NCI-H146 treated with DMSO at 0.1 percent for 48 hours (cell line): ENCODE measurements around the gene IL36RN.

ENCODE experiments used
- DNase-seq: peaks from one replicate; lab custom pipeline; 2025; ENCODE audit not compliant: unreplicated experiment; lab: John Stamatoyannopoulos, UW

The IL36RN gene

GRCh38 chr2:113046465-113046864, 12.5 kb upstream of the IL36RN start:
- DNase-seq = no peak

GRCh38 chr2:113050921-113051895, 7.8 kb upstream of the IL36RN start:
- no peak for DNase-seq

- DNase-seq = no peak
Measured at GRCh38 chr2:113052396-113052917, 6.5 kb upstream of the IL36RN start, which contains the start of gene IL36B. Gene IL36B, minus strand, starts transcription at chr2:113052867.

GRCh38 chr2:113053666-113054065, 5.3 kb upstream of the IL36RN start:
- DNase-seq = no peak

GRCh38 chr2:113054066-113054465, 4.9 kb upstream of the IL36RN start:
- no peak for DNase-seq

GRCh38 chr2:113056521-113056920, 2.5 kb upstream of the IL36RN start:
- DNase-seq = no peak

GRCh38 chr2:113057117-113057516, 1.9 kb upstream of the IL36RN start:
- DNase-seq = no peak

GRCh38 chr2:113058411-113058994, 495 bp upstream of the IL36RN start:
- DNase-seq = no peak

GRCh38 chr2:113060396-113060795, 1.4 kb downstream of the IL36RN start:
- DNase-seq = no peak

- no peak for DNase-seq
Measured at GRCh38 chr2:113060796-113061195, 1.8 kb downstream of the IL36RN start.

GRCh38 chr2:113061241-113061640, 2.2 kb downstream of the IL36RN start:
- DNase-seq = no peak

GRCh38 chr2:113061896-113062770, 3.1 kb downstream of the IL36RN start:
- DNase-seq = no peak

- DNase-seq = no peak
Measured at GRCh38 chr2:113064281-113064680, 5.3 kb downstream of the IL36RN start.

- DNase-seq = no peak
Measured at GRCh38 chr2:113064898-113065297, 5.9 kb downstream of the IL36RN start.

- DNase-seq = no peak
Measured at GRCh38 chr2:113067681-113068080, 8.7 kb downstream of the IL36RN start, which contains the start of gene IL1F10. Gene IL1F10, plus strand, starts transcription at chr2:113067970. Its CDS starts 4,769 bp downstream, at chr2:113072739.

GRCh38 chr2:113068249-113068648, 9.3 kb downstream of the IL36RN start:
- no peak for DNase-seq

- no peak for DNase-seq
Measured at GRCh38 chr2:113068706-113069485, 9.9 kb downstream of the IL36RN start.

GRCh38 chr2:113069676-113070605, 10.9 kb downstream of the IL36RN start:
- DNase-seq = no peak

GRCh38 chr2:113070606-113070975, 11.6 kb downstream of the IL36RN start:
- DNase-seq = no peak
